Measurements from ENCODE around the gene PMPCA.

The PMPCA gene

DNA sequence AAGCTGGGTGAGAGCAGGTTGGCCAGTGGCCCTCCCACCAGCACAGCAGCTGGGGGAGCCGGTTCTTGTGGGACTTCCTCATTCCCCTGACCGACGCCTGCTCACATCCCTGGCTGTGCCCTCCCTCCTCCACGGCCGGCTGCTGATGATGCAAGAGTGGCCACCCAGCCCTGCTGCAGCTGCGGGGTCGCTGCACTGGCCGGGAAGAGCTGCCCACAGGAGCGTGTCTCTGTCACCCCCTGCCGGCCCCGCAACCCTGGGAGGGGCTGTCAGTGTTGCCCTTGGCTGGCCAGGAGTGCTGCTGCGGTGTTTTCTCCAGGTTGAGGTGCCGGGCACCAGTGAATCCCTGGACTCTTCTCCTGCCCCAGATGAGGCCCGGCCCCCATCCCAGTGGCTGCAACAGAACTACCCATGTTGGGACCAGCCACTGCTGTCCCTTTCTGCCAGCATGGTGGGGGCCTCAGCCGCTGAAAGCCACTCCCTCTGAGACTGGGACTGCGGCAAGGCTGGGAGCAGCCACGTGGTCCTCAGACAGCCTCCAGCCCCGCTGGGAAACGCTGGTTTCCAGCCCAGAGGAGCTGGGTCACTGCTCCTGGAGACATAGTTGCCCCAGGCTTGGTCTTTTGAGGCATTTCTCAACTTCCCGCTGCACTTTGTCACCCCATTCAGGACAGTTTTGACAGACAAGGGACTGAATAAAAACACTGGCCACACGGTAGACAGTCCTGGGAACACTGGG, 37.7 kb upstream of the PMPCA start:
- intact Hi-C loops (cut with DNase I) = no loop called here
- DNase-seq = peak in 3 of 10 donors; percentile 30 to 50 (median 35)

DNA sequence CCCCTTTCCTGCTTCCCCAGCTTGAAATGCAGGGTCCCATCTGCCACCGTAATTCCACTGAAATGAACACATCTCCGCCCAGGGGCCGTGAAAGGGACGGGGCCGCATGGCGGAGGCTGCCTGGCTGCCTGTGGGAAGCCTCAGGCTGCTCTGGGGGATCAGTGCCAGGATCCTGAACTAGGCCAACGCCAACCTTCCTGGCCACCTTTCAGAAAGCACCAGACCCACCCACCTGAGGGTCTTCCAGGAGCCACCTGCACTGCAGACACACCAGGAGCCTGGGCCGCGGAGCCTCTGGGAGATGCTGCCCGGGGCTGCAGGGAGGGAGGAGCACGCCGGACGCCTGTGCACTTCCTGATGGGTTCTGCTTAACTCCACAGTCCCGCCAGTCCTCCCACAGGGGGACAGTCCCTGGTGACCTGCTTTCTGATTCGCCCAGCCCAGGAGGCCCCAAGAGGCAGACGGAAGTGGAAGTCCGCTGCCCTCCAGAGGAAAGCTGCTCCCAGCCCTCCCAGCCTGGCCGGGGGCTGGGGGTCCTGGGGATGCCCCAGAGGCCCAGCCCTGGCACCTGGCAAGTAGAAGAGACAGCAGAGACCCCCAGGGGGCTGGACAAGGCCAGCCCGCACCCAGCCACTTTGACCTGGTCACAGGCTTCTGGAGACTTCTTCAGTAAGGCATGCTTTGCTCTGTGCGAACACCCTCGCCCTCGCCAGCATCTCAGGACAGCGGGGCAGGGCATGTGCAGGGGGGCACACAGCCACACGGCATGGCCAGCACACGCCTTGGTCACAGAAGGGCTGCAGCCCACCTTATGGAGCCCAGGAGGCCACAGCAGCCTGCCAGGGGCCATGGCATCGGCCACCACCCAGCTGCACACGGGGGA, 36.9 kb upstream of the PMPCA start, which contains the start of gene CARD9:
TSS of gene CARD9 (minus strand) at position 370 of the 883 bp plus-strand sequence. CDS start 1,591 bp downstream, outside the sequence.
- DNase-seq = peak in 2 of 10 donors; percentile 36 to 48
- intact Hi-C loops (cut with DNase I) = no loop called here

DNA sequence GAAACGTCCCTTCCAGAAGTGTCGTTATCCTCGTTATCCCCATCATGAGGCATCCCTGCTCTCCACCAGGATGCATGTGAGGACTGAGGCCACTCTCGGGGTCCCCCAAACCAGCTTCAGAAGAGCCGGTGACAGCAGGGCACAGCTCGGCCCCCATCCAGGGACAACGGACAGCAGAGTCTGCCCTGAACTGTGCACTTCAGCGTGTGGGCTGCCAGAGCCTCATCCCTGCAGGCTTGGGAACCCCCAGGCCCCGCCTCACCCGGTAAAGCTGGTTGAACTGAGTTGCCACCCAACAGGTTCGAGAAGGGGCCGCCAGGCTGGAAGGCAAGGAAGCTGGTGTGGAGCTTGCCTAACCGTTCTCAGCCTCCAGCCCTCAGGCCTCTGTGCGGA, 36.3 kb upstream of the PMPCA start:
- intact Hi-C loops (cut with DNase I) = no loop called here
- DNase-seq = no peak

DNA sequence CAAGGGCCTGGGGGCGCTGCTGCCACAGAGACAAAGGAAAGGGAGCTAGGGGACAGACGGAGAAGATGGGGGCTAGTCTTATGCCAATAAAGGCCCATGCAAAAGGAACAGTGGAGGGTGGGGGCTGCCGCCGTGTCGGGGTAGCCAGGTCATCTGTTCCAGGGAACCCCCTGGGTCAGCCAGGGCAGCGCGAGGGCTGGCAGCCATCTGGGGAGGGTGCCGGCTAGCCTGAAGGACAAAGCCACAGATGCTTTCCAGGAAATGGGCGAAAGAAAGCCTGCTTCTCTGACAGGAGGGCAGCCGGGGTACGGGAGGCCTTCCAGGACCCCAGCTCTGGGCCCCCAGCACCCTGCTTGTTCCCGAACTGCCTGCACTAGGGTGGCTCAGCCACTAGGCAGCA, 35.4 kb upstream of the PMPCA start:
- DNase-seq = no peak
- intact Hi-C loops (cut with DNase I) = no loop called here

DNA sequence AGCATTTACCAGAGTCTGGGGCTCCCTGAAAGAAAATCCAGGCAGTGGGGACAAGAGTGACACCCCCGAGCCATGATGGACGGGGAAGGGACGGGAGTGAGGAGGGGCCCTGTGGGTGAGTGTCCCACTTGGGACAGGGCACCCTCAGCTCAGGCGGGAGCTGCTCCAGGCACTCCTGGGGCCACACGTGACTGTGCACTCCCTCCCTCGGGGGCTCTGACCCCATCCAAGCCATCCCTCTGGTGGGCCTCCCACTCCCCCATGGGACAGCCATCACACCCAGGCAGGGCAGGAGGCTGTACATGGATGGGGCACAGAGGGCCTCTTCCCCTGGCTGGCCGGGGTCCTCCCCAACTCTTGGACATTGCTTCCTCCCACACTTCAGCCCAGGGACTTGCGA, 34.0 kb upstream of the PMPCA start:
- intact Hi-C loops (cut with DNase I) = no loop called here
- no peak for DNase-seq

DNA sequence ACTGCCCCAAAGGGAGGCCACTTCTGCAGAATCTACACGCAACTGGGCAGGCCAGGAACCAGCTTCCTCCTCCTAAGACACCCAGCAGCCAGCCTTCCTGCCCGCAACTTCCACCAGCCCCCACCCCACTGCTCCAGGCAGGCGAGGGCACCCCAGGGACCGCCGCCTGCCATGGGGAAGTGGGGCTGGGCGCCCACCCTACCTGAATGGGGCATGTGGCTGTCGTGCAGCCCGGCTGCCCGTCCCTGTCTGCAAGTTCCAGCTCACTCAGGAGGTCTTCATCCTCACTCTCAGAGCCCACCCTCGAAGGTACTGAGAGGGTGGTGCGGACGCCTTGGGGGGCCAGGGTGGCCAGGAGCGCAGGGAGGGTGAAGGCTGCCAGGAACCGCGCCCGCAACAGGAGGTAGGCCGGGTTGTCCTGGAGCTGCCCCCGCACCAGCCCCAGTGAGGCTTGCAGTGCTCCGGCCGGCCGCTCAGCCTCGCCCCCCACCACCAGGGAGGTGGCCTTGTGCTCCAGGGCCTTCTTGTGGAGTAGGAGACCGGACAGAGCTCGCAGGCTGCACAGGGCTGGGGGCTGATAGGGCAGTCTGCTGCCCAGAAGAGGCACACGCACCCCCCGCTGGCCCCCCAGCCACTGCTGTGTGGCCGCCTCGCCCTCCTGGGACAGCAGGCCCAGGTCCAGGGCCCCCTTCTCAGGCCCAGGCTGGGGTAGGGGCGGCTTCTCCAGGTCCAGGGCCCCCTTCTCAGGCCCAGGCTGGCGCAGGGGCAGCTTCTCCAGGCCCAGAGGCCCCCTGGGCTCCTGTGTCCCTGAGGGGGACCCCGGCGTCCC, 32.9 kb upstream of the PMPCA start:
- no peak for DNase-seq

DNA sequence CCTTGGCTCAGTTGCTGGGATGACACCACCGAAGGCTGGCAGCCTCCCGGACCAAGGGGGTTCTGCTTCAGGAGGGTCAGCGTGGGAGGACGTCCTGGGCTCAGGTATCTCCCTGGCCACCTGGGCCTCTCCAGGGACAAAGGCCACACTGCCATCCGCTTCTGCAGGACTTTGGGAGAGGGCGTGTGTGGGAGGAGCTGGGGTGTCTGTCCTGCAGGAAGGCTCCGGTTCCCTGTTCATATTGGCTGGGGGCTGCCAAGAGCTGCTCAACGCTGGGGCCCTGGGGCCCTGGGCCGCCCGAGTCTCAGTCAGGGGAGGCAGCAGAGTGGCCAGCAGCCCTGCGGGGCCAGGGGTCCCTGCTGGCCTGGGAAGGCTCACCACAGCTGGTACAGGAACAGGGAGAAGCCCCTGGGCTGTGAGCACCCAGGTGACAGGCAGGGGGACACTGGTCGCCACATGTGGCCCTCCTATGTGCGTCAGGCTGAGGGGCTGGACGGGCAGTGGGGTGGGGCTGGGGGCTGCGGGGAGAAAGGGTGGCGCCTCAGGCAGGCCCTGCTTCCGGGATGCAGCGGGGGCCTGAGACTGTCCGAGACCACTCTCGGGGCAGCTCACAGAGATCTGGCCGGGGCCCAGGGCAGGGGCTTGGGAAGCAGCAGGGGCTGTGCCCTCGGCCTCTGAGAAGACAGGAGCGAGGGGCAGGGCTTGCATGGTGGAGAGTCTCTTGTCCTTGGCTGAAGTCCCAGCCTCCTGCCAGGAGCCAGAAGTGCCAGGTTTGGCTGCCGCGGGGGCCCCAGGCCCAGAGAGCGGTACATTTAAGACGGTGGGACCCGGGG, 32.1 kb upstream of the PMPCA start:
- intact Hi-C loops (cut with DNase I) = no loop called here
- no peak for DNase-seq

More for the DNA sequence above, 32.9 kb upstream of the PMPCA start:
- intact Hi-C loops (cut with DNase I) = no loop called here

DNA sequence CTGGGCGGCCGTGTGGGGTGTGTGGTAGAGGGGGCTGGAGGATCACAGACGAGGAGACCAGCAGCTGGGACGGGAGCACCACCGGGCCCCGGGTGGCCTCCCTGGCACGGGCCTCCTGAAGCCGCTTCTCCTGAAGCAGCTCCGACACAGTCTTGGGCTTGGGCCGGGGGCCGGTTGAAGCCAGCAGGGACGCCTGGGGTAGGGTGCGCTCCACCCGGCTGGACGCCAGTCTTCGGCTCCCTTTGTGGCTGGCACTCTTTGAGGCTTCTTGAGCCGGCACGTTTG, 31.5 kb upstream of the PMPCA start:
- intact Hi-C loops (cut with DNase I) = no loop called here

DNA sequence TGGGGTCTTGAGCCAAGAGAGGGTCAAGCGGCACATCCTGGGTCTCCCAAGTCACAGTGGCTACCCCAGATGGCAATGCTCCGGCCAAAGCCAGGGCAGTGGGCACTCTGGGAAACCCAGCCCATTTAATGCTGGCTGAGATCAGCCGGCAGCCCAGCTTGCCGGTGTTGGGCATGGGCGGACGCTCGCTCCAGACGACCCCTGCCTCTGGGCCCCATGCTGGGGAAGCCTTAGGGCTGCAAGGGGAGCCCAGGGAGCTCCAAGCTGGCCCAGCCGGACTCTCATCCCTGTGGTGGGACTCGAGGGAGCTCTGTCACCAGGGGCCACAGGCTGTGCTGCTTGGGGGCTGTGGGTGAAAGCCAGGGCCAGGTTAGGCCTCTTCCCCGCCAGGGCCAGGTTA, 31.1 kb upstream of the PMPCA start:
- intact Hi-C loops (cut with DNase I) = no loop called here
- no peak for DNase-seq

More for the DNA sequence above, 31.5 kb upstream of the PMPCA start:
- DNase-seq = no peak

DNA sequence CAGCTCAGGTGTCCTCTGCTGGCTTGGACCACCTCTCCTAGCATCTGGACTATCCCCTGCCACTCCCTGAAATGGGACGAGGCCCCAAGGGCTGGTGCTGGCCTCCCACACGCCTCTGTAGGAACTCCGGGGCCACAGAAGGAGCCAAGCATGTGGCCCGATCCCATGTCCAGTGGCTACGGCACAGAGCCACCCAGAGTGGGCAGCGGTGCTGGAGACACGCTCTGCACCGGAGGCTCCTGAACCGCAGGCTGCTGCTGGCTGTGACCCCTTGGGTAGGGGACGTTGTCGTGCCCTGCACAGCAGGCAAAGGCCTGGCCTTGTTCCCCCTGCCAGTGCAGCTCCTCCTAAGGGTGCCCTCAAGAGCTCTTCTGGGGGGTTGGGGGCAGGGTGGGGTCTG, 30.6 kb upstream of the PMPCA start:
- intact Hi-C loops (cut with DNase I) = no loop called here
- DNase-seq = no peak

DNA sequence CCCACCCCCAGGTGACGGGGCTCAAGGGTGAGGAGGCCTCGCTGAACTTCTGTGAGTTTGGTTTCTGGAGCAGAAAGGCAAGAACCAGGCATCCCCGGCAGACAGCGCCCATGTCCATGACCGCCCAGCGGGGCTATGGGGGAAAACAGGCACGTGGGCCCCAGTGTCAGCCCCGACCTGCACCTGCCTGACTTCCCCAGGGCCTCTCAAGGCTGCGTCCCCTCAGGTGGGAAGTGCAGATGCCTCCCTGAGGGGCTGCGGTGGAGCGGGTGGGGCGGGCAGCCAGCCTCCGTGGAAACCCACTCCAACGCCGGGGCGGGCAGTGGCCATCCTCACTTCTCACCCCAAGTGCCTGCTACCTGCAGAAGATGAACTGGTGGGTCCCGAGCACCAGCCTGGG, 30.1 kb upstream of the PMPCA start:
- no peak for DNase-seq
- intact Hi-C loops (cut with DNase I) = no loop called here

DNA sequence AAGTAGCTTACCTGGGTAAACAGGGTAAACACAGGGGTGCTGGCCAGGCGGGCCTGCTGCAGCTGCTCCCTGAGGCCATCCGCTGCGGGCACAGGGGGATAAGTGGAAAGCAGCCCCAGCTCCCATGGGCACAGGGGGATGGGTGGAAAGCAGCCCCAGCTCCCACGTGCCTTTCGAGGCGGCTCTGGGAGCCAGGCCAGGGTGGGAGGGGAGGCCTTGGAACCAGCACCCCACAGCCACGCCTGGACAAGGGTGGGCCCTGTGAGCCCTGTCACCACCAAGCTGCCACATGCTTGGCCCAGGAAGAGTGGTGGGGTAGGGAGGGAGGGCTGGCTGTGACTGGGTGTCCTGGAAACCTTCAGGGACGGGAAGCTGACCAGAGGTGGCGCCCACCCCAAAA, 29.1 kb upstream of the PMPCA start:
- no peak for DNase-seq
- intact Hi-C loops (cut with DNase I) = no loop called here

DNA sequence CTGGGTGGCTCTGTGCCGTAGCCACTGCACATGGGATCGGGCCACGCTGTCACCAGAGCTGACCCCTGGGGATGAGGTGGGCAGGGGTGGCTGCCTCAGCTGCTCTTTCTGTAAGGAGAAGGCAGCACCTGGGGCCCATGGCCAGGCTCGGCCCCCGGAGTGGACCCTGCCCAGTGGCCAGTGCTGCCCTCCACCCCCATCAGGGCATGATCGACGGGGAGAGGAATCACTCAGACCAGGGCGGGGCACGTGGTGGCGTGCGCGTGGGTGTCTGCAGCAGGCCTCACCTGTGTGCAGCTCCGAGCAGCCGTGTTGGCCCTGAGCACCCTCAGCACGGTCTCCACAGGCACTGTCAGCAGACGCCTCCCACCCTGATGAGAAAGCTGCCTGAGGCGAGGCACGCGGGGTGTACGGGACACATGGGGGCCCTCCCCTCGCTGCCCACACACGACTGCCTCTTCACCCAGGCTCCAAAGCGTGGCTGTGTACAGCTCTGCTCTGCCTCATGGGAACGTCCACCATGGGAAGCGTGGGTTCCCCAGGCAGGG, 28.4 kb upstream of the PMPCA start:
- DNase-seq = no peak
- intact Hi-C loops (cut with DNase I) = no loop called here

DNA sequence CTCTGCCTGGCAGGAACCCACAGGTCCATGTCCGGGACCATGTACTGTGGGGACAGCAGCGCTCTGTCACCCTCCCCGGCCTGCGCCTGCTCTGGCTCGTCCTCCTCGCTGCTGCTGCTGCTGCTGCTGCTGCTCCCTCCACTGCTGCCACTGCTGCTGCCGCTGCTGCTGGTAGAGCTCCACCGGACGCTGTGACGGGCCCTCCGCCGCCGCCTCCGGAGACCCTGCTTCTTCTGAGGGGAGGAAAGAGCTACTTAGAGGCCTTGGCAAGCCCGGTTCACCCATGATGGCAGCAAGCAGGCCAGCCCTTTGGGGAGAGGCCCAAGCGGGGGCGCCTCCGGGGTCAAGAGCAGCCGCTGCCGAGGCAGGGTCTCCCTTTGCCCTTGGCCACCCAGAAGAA, 27.0 kb upstream of the PMPCA start:
- intact Hi-C loops (cut with DNase I) = no loop called here
- no peak for DNase-seq

DNA sequence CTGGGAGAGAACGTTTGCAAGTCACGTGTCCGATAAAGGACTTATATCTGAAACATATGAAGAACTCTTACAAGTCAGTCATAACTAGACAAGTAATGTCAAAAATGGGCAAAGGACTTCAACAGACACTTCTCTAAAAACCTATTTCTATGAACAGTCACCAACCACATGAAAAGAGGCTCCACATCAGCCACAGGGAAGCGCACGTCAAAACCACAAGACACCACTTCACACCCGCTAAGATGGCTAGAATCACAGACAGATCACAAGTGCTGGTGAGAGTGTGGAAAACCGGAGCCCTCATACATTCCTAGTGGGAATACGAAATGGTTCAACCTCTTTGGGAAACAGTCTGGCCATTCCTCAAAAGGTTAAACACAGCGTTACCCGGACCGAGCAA, 25.4 kb upstream of the PMPCA start:
- intact Hi-C loops (cut with DNase I) = no loop called here

DNA sequence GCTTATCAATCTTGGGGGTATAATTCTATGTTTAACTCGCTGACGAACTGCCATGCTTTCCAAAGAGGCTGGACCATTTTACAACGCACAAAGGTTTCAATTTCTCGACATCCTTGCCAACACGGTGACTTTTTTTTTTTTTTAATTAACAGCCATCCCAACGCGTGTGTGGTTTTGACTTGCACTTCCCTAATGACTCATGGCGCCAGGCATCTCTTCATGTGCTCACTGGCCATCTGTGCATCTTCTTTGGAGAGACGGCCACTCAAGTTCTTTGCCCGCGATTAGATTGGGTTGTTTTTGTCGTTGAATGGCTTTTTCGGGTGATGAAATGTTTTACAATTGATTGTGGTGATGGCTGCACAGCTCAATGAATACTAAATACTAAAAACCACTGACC, 24.4 kb upstream of the PMPCA start:
- DNase-seq = no peak
- intact Hi-C loops (cut with DNase I) = no loop called here

More for the DNA sequence above, 25.4 kb upstream of the PMPCA start:
- no peak for DNase-seq

DNA sequence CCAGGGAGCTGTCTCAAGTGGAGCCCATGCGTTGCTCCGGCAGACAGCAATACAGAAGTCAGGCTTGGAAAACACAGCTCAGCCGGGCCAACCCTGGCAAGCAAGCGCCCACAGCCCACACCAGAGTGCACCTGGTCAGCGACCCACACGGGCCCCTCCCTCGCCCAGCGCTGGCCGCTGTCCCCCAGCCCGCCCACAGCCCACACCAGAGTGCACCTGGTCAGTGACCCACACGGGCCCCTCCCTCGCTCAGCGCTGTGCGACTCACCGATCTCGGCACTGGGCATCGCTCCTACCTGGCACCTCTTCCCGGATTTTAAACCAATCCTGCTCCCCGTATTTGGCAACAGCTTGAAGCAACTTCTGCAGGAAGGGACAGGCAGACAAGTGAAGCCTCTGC, 23.2 kb upstream of the PMPCA start:
- intact Hi-C loops (cut with DNase I) = no loop called here
- DNase-seq = no peak

DNA sequence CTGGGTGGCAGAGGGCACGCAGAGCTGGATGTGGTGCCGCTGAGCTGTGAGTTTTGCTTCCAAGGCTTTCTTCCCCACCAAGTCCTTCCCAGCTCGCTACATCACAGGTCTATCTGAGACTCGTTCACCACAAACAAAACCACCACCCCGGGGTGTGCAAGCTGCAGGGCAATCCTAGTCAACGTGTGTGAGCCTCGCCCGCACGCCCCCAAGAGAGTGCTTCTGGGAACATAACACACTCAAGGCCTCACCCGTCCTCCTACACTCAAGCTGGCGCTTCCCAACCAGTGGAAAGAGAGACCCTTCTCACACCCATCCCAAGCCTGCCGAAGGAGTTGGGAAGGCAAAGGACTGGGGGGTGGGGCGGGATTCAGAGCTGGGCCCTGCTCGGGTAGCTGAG, 21.1 kb upstream of the PMPCA start:
- intact Hi-C loops (cut with DNase I) = no loop called here

DNA sequence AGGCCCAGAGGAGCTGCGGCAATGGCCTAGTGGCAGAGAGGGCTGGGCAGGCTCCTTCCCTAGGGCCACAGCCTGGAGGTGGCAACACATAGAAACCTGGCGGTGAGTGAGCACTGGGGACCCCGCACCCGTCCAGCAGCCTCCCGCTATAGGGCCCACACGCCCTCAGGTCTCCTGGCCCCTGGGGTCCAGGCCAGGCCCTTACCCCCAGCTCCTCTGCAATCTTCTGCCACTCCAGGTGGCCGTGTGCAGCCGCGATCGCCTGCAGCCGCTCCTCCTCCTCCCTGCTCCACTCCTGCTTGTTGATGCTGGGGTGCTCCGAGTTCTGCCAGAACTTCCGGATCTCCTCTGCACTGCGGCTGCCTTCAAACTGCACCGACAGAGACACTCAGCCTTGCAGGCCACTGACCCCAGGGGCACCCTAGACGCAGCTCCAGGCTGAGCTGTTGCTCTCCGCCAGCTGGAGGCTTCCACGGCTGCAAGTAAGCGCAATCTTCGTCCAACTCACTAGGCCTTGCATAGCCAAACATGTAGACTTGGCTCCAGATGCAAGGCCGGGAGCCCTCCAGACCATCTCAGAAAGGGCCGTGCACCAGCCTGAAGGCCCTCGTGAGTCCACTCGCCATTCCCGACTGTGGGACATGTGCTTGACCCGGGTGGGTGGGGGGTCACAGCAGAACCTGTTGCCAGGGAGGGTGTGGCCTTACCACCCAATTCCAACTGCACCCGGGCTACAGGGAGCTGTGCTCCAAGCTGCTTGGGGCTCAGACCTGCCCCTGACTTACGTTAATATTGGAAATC, 18.5 kb upstream of the PMPCA start:
- intact Hi-C loops (cut with DNase I) = no loop called here
- DNase-seq = peak in 1 of 10 donors; percentile 68

More for the DNA sequence above, 21.1 kb upstream of the PMPCA start:
- no peak for DNase-seq

All from posterior cingulate gyrus (tissue), 11 donors.